Stimulated activated CD4-positive, alpha-beta T cell treated with anti-CD3 and anti-CD28 coated beads, Interleukin-2, amount 100 ng/mL, for 4 hours (primary cell): ENCODE measurements around the gene GRK4.
"Not testable (repeated sequence)": the region's sequence is repeated elsewhere in the genome, so short reads cannot be mapped to it uniquely, and the experiment has no call there.

ENCODE experiments used
- DNase-seq: peaks from one replicate; pipeline ENCODE4 v3.0.0-alpha.2; 2020; ENCODE audit warnings: low read depth

Gene GRK4

GRCh38 chr4:2941138-2942036 lies 22.0 kb upstream of the GRK4 start:
- DNase-seq = no peak

GRCh38 chr4:2942037-2942531 lies 21.3 kb upstream of the GRK4 start:
- no peak for DNase-seq

- no peak for DNase-seq
Observed at GRCh38 chr4:2942532-2943363, 20.6 kb upstream of the GRK4 start.

- no peak for DNase-seq
Observed at GRCh38 chr4:2943364-2944090, 19.8 kb upstream of the GRK4 start.

GRCh38 chr4:2944091-2944482 lies 19.3 kb upstream of the GRK4 start:
- DNase-seq = no peak

GRCh38 chr4:2944586-2945526 lies 18.5 kb upstream of the GRK4 start:
- no peak for DNase-seq

GRCh38 chr4:2945619-2946604 lies 17.5 kb upstream of the GRK4 start:
- not testable (repeated sequence) for DNase-seq

GRCh38 chr4:2946812-2947600 lies 16.4 kb upstream of the GRK4 start:
- no peak for DNase-seq

GRCh38 chr4:2947926-2948325 lies 15.4 kb upstream of the GRK4 start:
- no peak for DNase-seq

GRCh38 chr4:2948895-2949781 lies 14.2 kb upstream of the GRK4 start:
- DNase-seq = no peak

GRCh38 chr4:2949782-2950125 lies 13.6 kb upstream of the GRK4 start:
- DNase-seq = no peak

- no peak for DNase-seq
Observed at GRCh38 chr4:2950221-2950989, 13.0 kb upstream of the GRK4 start.

GRCh38 chr4:2953496-2953895 lies 9.9 kb upstream of the GRK4 start:
- no peak for DNase-seq

- DNase-seq = no peak
Observed at GRCh38 chr4:2954358-2955185, 8.8 kb upstream of the GRK4 start.

- DNase-seq = not testable (repeated sequence)
Observed at GRCh38 chr4:2955186-2956044, 8.0 kb upstream of the GRK4 start.
